ENCODE measurements around the gene FBLN1. TPM values are rescaled to one million over a fixed set of nuclear protein-coding genes. Genes with fewer than 3 reads are reported as not detected.
"Not testable (repeated sequence)": the region's sequence is repeated elsewhere in the genome, so short reads cannot be mapped to it uniquely, and the experiment has no call there.

The FBLN1 gene
- total RNA-seq, 2 donors from 2014 or later, result not detected

- Mint-ChIP-seq H3K4me1 (ENCODE audit: low read depth) (no peaks in the 10 kb centered on the region), H3K4me3 (no peak overlapping the region), H3K36me3 (ENCODE audit: insufficient read depth in 2 of 2) (peaks cover 0 to 2% of the 10 kb centered on the region in 2 donors), H3K27ac (no peak overlapping the region), H3K27me3 (ENCODE audit: low read depth) (peaks cover 7% of the 10 kb centered on the region), H3K9me3 (peaks cover 0 to 4% of the 10 kb centered on the region in 2 donors)
- DNase-seq (no peak), ATAC-seq (replicated peaks in 1 of 2) (no peak)
These were observed 20.5 kb upstream of the FBLN1 start for GRCh38 chr22:45482169-45482568.

DNA sequence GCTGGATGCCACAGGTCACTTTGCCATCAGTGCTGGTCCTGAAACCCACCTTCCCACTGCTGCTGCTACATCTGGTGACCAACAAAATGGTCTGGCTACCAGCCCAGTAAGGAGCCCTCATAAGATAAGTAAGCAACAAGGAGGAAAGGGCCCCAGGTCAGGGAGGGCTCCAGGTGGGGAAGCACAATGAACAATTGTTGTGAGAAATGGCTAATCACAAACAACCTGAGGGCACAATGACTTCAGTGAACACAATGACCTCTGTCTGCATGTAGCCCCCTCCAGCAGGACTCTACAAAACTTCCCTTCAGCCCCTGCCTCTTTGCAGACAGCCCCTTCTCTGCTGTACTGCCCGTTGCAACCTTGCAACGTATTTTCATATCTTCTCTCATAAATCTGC is 19.4 kb upstream of the FBLN1 start:
- Mint-ChIP-seq H3K27me3 (ENCODE audit: low read depth) (peaks cover 7% of the 10 kb centered on the region), H3K36me3 (ENCODE audit: insufficient read depth in 2 of 2) (peaks cover 0 to 2% of the 10 kb centered on the region in 2 donors), H3K4me1 (ENCODE audit: low read depth) (no peaks in the 10 kb centered on the region), H3K27ac (no peak overlapping the region), H3K9me3 (peaks cover 0 to 4% of the 10 kb centered on the region in 2 donors), H3K4me3 (no peak overlapping the region)
- no peak for DNase-seq
- ATAC-seq (replicated peaks in 1 of 2), result no peak

- DNase-seq (no peak), ATAC-seq (replicated peaks in 1 of 2) (no peak)
- H3K4me1 Mint-ChIP-seq (ENCODE audit: low read depth), result no peaks in the 10 kb centered on the region
- peaks cover 0 to 2% of the 10 kb centered on the region in 2 donors for H3K36me3 Mint-ChIP-seq (ENCODE audit: insufficient read depth in 2 of 2)
- H3K27ac Mint-ChIP-seq, result no peak overlapping the region
- peaks cover 7% of the 10 kb centered on the region for H3K27me3 Mint-ChIP-seq (ENCODE audit: low read depth)
- H3K4me3 Mint-ChIP-seq, result no peak overlapping the region
- H3K9me3 Mint-ChIP-seq, result peaks cover 0 to 4% of the 10 kb centered on the region in 2 donors
These were observed 18.7 kb upstream of the FBLN1 start for GRCh38 chr22:45483918-45484499.

DNA sequence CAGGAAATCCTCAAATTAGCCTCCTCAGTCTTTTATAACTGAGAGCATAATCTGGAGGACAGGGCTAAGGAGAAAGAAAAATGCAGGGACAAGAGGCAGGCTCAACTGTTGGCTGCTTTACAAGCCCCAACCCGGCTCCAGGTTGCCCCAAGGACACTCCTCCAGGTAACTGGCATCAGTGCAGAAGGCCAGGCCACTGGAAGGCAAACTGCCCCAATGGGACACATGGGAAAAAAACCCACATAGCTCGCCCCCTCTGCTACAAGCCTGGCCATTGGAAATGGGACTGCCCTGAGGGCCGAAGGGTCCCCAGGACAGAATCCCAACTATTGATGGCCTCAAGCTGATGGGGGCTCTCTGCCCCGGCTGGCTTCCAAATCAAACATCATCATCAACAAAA is 17.9 kb upstream of the FBLN1 start:
- peaks cover 0 to 2% of the 10 kb centered on the region in 2 donors for H3K36me3 Mint-ChIP-seq (ENCODE audit: insufficient read depth in 2 of 2)
- no peak overlapping the region for H3K4me3 Mint-ChIP-seq
- H3K27me3 Mint-ChIP-seq (ENCODE audit: low read depth), result peaks cover 7% of the 10 kb centered on the region
- H3K9me3 Mint-ChIP-seq, result peaks cover 0 to 4% of the 10 kb centered on the region in 2 donors
- no peak for ATAC-seq (replicated peaks in 1 of 2)
- H3K27ac Mint-ChIP-seq, result no peak overlapping the region
- H3K4me1 Mint-ChIP-seq (ENCODE audit: low read depth), result no peaks in the 10 kb centered on the region
- no peak for DNase-seq

DNA sequence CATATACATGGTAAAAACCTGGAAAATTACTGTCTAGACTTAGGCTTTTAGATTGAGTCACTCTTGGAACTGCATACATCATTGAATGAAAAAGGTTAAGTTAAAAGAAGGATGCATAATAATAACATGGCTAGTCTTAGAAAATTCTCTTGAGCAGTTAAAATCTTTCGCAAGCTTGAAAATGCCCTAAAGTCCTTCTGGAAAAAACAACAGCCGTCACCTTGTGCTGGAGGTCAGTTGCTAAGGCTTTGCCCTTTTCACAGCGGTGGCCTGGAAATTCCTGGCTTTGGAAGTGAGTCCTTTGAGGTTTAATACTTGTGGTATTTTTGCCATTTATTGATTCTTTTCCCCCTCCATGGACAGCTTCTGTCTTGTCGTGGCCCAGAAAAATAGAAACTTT is 17.4 kb upstream of the FBLN1 start:
- Mint-ChIP-seq H3K27me3 (ENCODE audit: low read depth) (peaks cover 7% of the 10 kb centered on the region), H3K27ac (no peak overlapping the region), H3K4me1 (ENCODE audit: low read depth) (no peaks in the 10 kb centered on the region), H3K4me3 (no peak overlapping the region), H3K9me3 (peaks cover 0 to 4% of the 10 kb centered on the region in 2 donors), H3K36me3 (ENCODE audit: insufficient read depth in 2 of 2) (peaks cover 0 to 2% of the 10 kb centered on the region in 2 donors)
- DNase-seq (no peak), ATAC-seq (replicated peaks in 1 of 2) (no peak)

- ATAC-seq (replicated peaks in 1 of 2) (no peak), DNase-seq (no peak)
- no peaks in the 10 kb centered on the region for H3K4me1 Mint-ChIP-seq (ENCODE audit: low read depth)
- peaks cover 10% of the 10 kb centered on the region for H3K27me3 Mint-ChIP-seq (ENCODE audit: low read depth)
- no peak overlapping the region for H3K4me3 Mint-ChIP-seq
- no peak overlapping the region for H3K27ac Mint-ChIP-seq
- no peaks in the 10 kb centered on the region for H3K36me3 Mint-ChIP-seq (ENCODE audit: insufficient read depth in 2 of 2)
- no peaks in the 10 kb centered on the region for H3K9me3 Mint-ChIP-seq
These were observed 13.8 kb upstream of the FBLN1 start for GRCh38 chr22:45488764-45489370.

- H3K27ac Mint-ChIP-seq, result no peak overlapping the region
- DNase-seq (no peak), ATAC-seq (replicated peaks in 1 of 2) (no peak)
- H3K36me3 Mint-ChIP-seq (ENCODE audit: insufficient read depth in 2 of 2), result no peaks in the 10 kb centered on the region
- no peaks in the 10 kb centered on the region for H3K9me3 Mint-ChIP-seq
- no peaks in the 10 kb centered on the region for H3K4me1 Mint-ChIP-seq (ENCODE audit: low read depth)
- H3K27me3 Mint-ChIP-seq (ENCODE audit: low read depth), result peaks cover 11% of the 10 kb centered on the region
- H3K4me3 Mint-ChIP-seq, result no peak overlapping the region
These were observed 11.8 kb upstream of the FBLN1 start for GRCh38 chr22:45490836-45491235.

- H3K4me1 Mint-ChIP-seq (ENCODE audit: low read depth), result no peaks in the 10 kb centered on the region
- H3K9me3 Mint-ChIP-seq, result no peaks in the 10 kb centered on the region
- ATAC-seq (replicated peaks in 1 of 2) (no peak), DNase-seq (no peak)
- peaks cover 16% of the 10 kb centered on the region for H3K27me3 Mint-ChIP-seq (ENCODE audit: low read depth)
- no peak overlapping the region for H3K4me3 Mint-ChIP-seq
- no peaks in the 10 kb centered on the region for H3K36me3 Mint-ChIP-seq (ENCODE audit: insufficient read depth in 2 of 2)
- no peak overlapping the region for H3K27ac Mint-ChIP-seq
These were observed 10.8 kb upstream of the FBLN1 start for GRCh38 chr22:45491841-45492240.

- Mint-ChIP-seq H3K27me3 (ENCODE audit: low read depth) (peaks cover 16% of the 10 kb centered on the region), H3K4me3 (no peak overlapping the region), H3K27ac (no peak overlapping the region), H3K4me1 (ENCODE audit: low read depth) (no peaks in the 10 kb centered on the region), H3K36me3 (ENCODE audit: insufficient read depth in 2 of 2) (no peaks in the 10 kb centered on the region), H3K9me3 (no peaks in the 10 kb centered on the region)
- DNase-seq (no peak), ATAC-seq (replicated peaks in 1 of 2) (no peak)
These were observed 9.4 kb upstream of the FBLN1 start for GRCh38 chr22:45493286-45493771.

- ATAC-seq (replicated peaks in 1 of 2); DNase-seq; H3K9me3 Mint-ChIP-seq; H3K4me1 Mint-ChIP-seq (ENCODE audit: low read depth); H3K4me3 Mint-ChIP-seq; H3K36me3 Mint-ChIP-seq (ENCODE audit: insufficient read depth in 2 of 2): not testable (repeated sequence)
- peak overlapping the region; percentile 81 for H3K27ac Mint-ChIP-seq
- peaks cover 16% of the 10 kb centered on the region for H3K27me3 Mint-ChIP-seq (ENCODE audit: low read depth)
These were observed 8.4 kb upstream of the FBLN1 start for GRCh38 chr22:45494306-45494705.

DNA sequence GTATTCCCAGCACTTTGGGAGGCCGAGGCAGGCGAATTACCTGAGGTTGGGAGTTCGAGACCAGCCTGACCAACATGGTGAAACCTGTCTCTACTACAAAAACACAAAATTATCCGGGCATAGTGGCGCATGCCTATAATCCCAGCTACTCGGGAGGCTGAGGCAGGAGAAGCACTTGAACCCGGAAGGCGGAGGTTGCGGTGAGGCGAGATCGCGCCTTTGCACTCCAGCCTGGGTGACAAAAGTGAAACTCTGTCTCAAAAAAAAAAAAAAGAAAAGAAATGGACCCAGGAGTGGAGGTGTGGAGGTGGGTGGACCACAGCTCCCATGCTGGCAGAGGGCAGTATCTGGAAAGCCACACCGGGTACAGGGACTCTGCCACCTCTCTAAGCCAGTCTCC is 7.1 kb upstream of the FBLN1 start:
- H3K9me3 Mint-ChIP-seq; DNase-seq; H3K27ac Mint-ChIP-seq; ATAC-seq (replicated peaks in 1 of 2); H3K4me3 Mint-ChIP-seq; H3K4me1 Mint-ChIP-seq (ENCODE audit: low read depth); H3K36me3 Mint-ChIP-seq (ENCODE audit: insufficient read depth in 2 of 2): not testable (repeated sequence)
- peaks cover 22% of the 10 kb centered on the region for H3K27me3 Mint-ChIP-seq (ENCODE audit: low read depth)

- no peak overlapping the region for H3K4me3 Mint-ChIP-seq
- H3K36me3 Mint-ChIP-seq (ENCODE audit: insufficient read depth in 2 of 2), result no peaks in the 10 kb centered on the region
- H3K27ac Mint-ChIP-seq, result no peak overlapping the region
- H3K27me3 Mint-ChIP-seq (ENCODE audit: low read depth), result peaks cover 28% of the 10 kb centered on the region
- ATAC-seq (replicated peaks in 1 of 2) (no peak), DNase-seq (no peak)
- H3K9me3 Mint-ChIP-seq, result no peaks in the 10 kb centered on the region
- no peaks in the 10 kb centered on the region for H3K4me1 Mint-ChIP-seq (ENCODE audit: low read depth)
These were observed 6.2 kb upstream of the FBLN1 start for GRCh38 chr22:45496451-45496941.

DNA sequence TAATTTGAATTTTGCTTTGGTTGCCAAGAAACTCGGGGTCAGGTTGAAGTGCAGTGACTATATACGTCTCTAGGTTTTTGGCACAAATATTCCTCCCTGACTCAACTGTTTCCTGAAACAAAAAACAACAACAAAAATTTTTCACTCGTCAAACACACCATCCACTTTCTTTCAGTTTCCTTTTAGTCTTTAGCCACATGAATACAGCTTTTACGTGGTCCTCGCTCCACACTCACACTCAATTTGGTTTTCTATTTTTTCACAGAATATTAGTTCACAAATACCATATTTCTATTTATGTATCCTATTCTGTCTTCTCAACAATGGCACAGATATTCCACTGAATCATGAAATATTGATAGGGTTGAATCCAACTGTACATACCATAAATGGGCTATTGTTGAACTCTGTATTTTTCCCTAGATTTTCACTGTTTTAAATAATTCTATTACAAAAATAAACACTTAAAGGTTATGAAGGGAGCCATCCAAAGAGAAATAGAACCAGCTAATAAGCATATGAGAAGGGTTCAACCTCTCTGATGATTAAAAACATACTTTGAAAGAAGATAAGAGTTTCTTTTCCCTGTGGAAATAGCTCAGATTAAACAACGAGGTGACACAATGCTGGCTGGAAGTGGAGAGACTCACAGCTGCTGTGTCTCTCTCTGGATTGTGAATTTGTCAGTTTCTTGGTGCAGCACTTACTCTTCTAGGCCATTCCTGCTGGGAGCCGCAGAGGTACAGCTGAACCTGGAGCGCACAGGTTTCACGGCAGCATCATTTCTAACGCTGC is 5.1 kb upstream of the FBLN1 start:
- Mint-ChIP-seq H3K27me3 (ENCODE audit: low read depth) (peaks cover 19% of the 10 kb centered on the region), H3K4me3 (peak overlapping the region in 1 of 2 donors; percentile 43), H3K4me1 (ENCODE audit: low read depth) (no peaks in the 10 kb centered on the region), H3K27ac (no peak overlapping the region), H3K9me3 (no peaks in the 10 kb centered on the region), H3K36me3 (ENCODE audit: insufficient read depth in 2 of 2) (no peaks in the 10 kb centered on the region)
- no peak for DNase-seq
- no peak for ATAC-seq (replicated peaks in 1 of 2)
